Esophagus (tissue), 2 donors: ENCODE measurements around the gene TNFRSF13B. TPM values are rescaled to one million over a fixed set of nuclear protein-coding genes. Genes with fewer than 3 reads are reported as not detected.
"Not testable (repeated sequence)": the region's sequence is repeated elsewhere in the genome, so short reads cannot be mapped to it uniquely, and the experiment has no call there.

Source experiments
- H3K27ac ChIP-seq, 2 donors: one replicate each; pipeline ENCODE4 v1.5.1; 2013; ENCODE audit warnings: low read depth in 2 of 2, mild to moderate bottlenecking in 2 of 2, inconsistent platforms in 1 of 2, low read length in 1 of 2, moderate library complexity in 1 of 2
- H3K27me3 ChIP-seq, 2 donors: one replicate each; pipeline ENCODE4 v1.6.1; 2013; ENCODE audit warnings: low read length in 2 of 2, control low read depth in 1 of 2, mild to moderate bottlenecking in 1 of 2; ENCODE audit not compliant: insufficient read depth in 2 of 2, control insufficient read depth in 1 of 2
- H3K36me3 ChIP-seq, 2 donors: one replicate each; pipeline ENCODE4 v1.6.1; 2013; ENCODE audit warnings: low read length in 1 of 2; ENCODE audit not compliant: control insufficient read depth in 2 of 2, insufficient read depth in 2 of 2
- H3K4me1 ChIP-seq, 2 donors: one replicate each; pipeline ENCODE4 v1.6.1; 2013; ENCODE audit warnings: low read length in 1 of 2; ENCODE audit not compliant: control insufficient read depth in 2 of 2, insufficient read depth in 2 of 2
- H3K4me3 ChIP-seq, 2 donors: one replicate each; pipeline ENCODE4 v1.5.1; 2013; ENCODE audit warnings: low read length in 2 of 2, mild to moderate bottlenecking in 2 of 2, low read depth in 1 of 2, moderate library complexity in 1 of 2
- H3K9me3 ChIP-seq, 2 donors: one replicate each; pipeline ENCODE4 v1.6.1; 2013; ENCODE audit warnings: mild to moderate bottlenecking in 2 of 2, low read depth in 1 of 2, low read length in 1 of 2, moderate library complexity in 1 of 2; ENCODE audit not compliant: control insufficient read depth in 2 of 2, insufficient read depth in 1 of 2
- WGBS, 2 donors: extraction: QIAGEN DNeasy Blood & Tissue Kit; methylation state at CpG; one replicate each; pipeline ENCODE4 v1.1.7; 2013; 5-methylcytosine and 5-hydroxymethylcytosine counted together
- polyA plus RNA-seq, 2 donors: library from polyadenylated mRNA; stranded (reverse); fragments of 200-250 nt; gene quantifications; one replicate each; pipeline ENCODE4 v1.2.3, GENCODE V29; 2013
- donor health status: healthy with polysubstance abuse.
- donor health status: Bipolar disorder and iron deficiency.

The TNFRSF13B gene
- polyA plus RNA-seq, 2 donors = 0.14 to 0.29 TPM

GRCh38 chr17:16975744-16976625, 4.1 kb upstream of the TNFRSF13B start:
- 88 to 90% methylated on average over 10 of the region's 10 CpGs for WGBS, 2 donors
- no peaks in the 10 kb centered on the region for H3K27me3 ChIP-seq
- H3K36me3 ChIP-seq = no peaks in the 10 kb centered on the region
- H3K9me3 ChIP-seq = no peaks in the 10 kb centered on the region
- no peaks in the 10 kb centered on the region for H3K4me1 ChIP-seq
- H3K27ac ChIP-seq = no peak overlapping the region
- H3K4me3 ChIP-seq = no peak overlapping the region

GRCh38 chr17:16975277-16975651, 3.3 kb upstream of the TNFRSF13B start:
- WGBS, 2 donors = 69 to 81% methylated on average over 2 of the region's 2 CpGs

GRCh38 chr17:16974569-16975276, 2.8 kb upstream of the TNFRSF13B start:
- Histone ChIP-seq H3K4me1 (no peaks in the 10 kb centered on the region), H3K27ac (no peak overlapping the region), H3K9me3 (no peaks in the 10 kb centered on the region), H3K36me3 (no peaks in the 10 kb centered on the region), H3K27me3 (no peaks in the 10 kb centered on the region), H3K4me3 (no peak overlapping the region)
- 84% methylated on average over 6 of the region's 6 CpGs for WGBS, 2 donors

More at GRCh38 chr17:16975277-16975651, 3.3 kb upstream of the TNFRSF13B start:
- no peaks in the 10 kb centered on the region for H3K36me3 ChIP-seq
- no peaks in the 10 kb centered on the region for H3K9me3 ChIP-seq
- H3K4me3 ChIP-seq = no peak overlapping the region
- no peaks in the 10 kb centered on the region for H3K4me1 ChIP-seq
- no peak overlapping the region for H3K27ac ChIP-seq
- H3K27me3 ChIP-seq = no peaks in the 10 kb centered on the region

GRCh38 chr17:16973760-16974540, 2.0 kb upstream of the TNFRSF13B start:
- Histone ChIP-seq H3K4me3 (no peak overlapping the region), H3K9me3 (no peaks in the 10 kb centered on the region), H3K27me3 (no peaks in the 10 kb centered on the region), H3K4me1 (no peaks in the 10 kb centered on the region), H3K27ac (no peak overlapping the region), H3K36me3 (no peaks in the 10 kb centered on the region)
- 62 to 67% methylated on average over 13 of the region's 13 CpGs for WGBS, 2 donors

- not testable (repeated sequence) for H3K4me3 ChIP-seq, H3K27ac ChIP-seq, H3K36me3 ChIP-seq, H3K4me1 ChIP-seq, H3K27me3 ChIP-seq, H3K9me3 ChIP-seq
- WGBS, 2 donors = 67 to 76% methylated on average over 10 of the region's 10 CpGs
These were observed 1.1 kb upstream of the TNFRSF13B start for GRCh38 chr17:16973043-16973442.

- no peaks in the 10 kb centered on the region for H3K9me3 ChIP-seq
- no peaks in the 10 kb centered on the region for H3K4me1 ChIP-seq
- H3K27me3 ChIP-seq = no peaks in the 10 kb centered on the region
- no peaks in the 10 kb centered on the region for H3K36me3 ChIP-seq
- H3K27ac ChIP-seq = no peak overlapping the region
- 95 to 96% methylated on average over 6 of the region's 6 CpGs for WGBS, 2 donors
- no peak overlapping the region for H3K4me3 ChIP-seq
These were observed 428 bp upstream of the TNFRSF13B start for GRCh38 chr17:16972346-16972745.

GRCh38 chr17:16969931-16970906, 1.7 kb downstream of the TNFRSF13B start:
- Histone ChIP-seq H3K36me3 (no peaks in the 10 kb centered on the region), H3K4me3 (no peak overlapping the region), H3K27ac (no peak overlapping the region), H3K9me3 (no peaks in the 10 kb centered on the region), H3K4me1 (no peaks in the 10 kb centered on the region), H3K27me3 (no peaks in the 10 kb centered on the region)
- 71 to 73% methylated on average over 13 of the region's 13 CpGs for WGBS, 2 donors

GRCh38 chr17:16968786-16969185, 3.1 kb downstream of the TNFRSF13B start:
- Histone ChIP-seq H3K27ac (no peak overlapping the region), H3K27me3 (no peaks in the 10 kb centered on the region), H3K9me3 (no peaks in the 10 kb centered on the region), H3K36me3 (no peaks in the 10 kb centered on the region), H3K4me1 (no peaks in the 10 kb centered on the region), H3K4me3 (no peak overlapping the region)
- 88 to 89% methylated on average over 1 of the region's 1 CpG for WGBS, 2 donors
